ENCODE data around the gene HSPA6.
"Not testable (repeated sequence)": the region's sequence is repeated elsewhere in the genome, so short reads cannot be mapped to it uniquely, and the experiment has no call there.

- TF ChIP-seq REST (IDR thresholded peaks at IDR 0.05; ENCODE audit: low read depth); CTCF (IDR thresholded peaks at IDR 0.05 in 2 of 3, conservative IDR thresholded peaks at IDR 0.05 in 1 of 3; ENCODE audit: borderline replicate concordance in 1 of 3, insufficient read depth in 1 of 3, low read depth in 2 of 3, low read length in 2 of 3); CBX3 (IDR thresholded peaks at IDR 0.05; ENCODE audit: low read depth); RAD21 (IDR thresholded peaks at IDR 0.05; ENCODE audit: low read depth); JUND (IDR thresholded peaks at IDR 0.05); POLR2A (IDR thresholded peaks at IDR 0.05; ENCODE audit: borderline replicate concordance, extremely low read depth, insufficient read depth, insufficient read length); ZNF274 (IDR thresholded peaks at IDR 0.05; ENCODE audit: low read depth, low read length); SP1 (IDR thresholded peaks at IDR 0.05; ENCODE audit: low read depth); EZH2 (IDR thresholded peaks at IDR 0.05); ATF3 (IDR thresholded peaks at IDR 0.05); POLR2AphosphoS5 (IDR thresholded peaks at IDR 0.05; ENCODE audit: low read depth, low read length): not testable (repeated sequence)
Observed at GRCh38 chr1:161566602-161566960, 42.2 kb downstream of the HSPA6 start.

Data from HCT116 (cell line).